ENCODE data around the gene CORIN.

DNA sequence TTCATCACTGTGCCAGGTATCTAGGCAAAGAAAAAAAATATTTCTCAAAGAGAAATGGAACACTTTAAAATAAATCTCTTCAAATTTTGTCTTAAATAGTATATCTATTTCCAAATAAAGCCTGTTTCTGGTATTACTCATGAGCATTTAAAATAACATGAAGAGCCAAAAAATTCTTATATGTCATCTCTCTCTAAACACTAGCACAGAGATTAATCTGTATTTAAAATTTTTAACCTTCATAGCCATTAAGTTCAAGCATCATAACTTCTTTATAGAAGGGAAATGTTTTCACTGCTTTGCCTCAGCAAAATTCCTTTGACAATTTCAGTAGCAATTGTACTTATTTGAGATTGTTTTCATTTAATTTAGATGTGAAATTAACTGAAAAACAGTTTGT, 5.1 kb upstream of the CORIN start:
- TF ChIP-seq, protein P1, sequence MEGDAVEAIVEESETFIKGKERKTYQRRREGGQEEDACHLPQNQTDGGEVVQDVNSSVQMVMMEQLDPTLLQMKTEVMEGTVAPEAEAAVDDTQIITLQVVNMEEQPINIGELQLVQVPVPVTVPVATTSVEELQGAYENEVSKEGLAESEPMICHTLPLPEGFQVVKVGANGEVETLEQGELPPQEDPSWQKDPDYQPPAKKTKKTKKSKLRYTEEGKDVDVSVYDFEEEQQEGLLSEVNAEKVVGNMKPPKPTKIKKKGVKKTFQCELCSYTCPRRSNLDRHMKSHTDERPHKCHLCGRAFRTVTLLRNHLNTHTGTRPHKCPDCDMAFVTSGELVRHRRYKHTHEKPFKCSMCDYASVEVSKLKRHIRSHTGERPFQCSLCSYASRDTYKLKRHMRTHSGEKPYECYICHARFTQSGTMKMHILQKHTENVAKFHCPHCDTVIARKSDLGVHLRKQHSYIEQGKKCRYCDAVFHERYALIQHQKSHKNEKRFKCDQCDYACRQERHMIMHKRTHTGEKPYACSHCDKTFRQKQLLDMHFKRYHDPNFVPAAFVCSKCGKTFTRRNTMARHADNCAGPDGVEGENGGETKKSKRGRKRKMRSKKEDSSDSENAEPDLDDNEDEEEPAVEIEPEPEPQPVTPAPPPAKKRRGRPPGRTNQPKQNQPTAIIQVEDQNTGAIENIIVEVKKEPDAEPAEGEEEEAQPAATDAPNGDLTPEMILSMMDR (conservative IDR thresholded peaks at IDR 0.05; ENCODE audit: low read depth in 2 of 2) = no peak
- TF ChIP-seq EZH2phosphoT487 (IDR thresholded peaks at IDR 0.05; ENCODE audit: unreplicated experiment) = no peak
- TF ChIP-seq STAT1 (IDR thresholded peaks at IDR 0.05; ENCODE audit: unreplicated experiment) = no peak
- no peak for TF ChIP-seq POLR2AphosphoS5 (IDR thresholded peaks at IDR 0.05; ENCODE audit: low read depth)
- TF ChIP-seq EZH2 (IDR thresholded peaks at IDR 0.05; ENCODE audit: low read depth, unreplicated experiment) = no peak
- TF ChIP-seq CREB1 (CRISPR knock-in tag; IDR thresholded peaks at IDR 0.05; ENCODE audit: low read depth) = no peak
- TF ChIP-seq, protein P2, sequence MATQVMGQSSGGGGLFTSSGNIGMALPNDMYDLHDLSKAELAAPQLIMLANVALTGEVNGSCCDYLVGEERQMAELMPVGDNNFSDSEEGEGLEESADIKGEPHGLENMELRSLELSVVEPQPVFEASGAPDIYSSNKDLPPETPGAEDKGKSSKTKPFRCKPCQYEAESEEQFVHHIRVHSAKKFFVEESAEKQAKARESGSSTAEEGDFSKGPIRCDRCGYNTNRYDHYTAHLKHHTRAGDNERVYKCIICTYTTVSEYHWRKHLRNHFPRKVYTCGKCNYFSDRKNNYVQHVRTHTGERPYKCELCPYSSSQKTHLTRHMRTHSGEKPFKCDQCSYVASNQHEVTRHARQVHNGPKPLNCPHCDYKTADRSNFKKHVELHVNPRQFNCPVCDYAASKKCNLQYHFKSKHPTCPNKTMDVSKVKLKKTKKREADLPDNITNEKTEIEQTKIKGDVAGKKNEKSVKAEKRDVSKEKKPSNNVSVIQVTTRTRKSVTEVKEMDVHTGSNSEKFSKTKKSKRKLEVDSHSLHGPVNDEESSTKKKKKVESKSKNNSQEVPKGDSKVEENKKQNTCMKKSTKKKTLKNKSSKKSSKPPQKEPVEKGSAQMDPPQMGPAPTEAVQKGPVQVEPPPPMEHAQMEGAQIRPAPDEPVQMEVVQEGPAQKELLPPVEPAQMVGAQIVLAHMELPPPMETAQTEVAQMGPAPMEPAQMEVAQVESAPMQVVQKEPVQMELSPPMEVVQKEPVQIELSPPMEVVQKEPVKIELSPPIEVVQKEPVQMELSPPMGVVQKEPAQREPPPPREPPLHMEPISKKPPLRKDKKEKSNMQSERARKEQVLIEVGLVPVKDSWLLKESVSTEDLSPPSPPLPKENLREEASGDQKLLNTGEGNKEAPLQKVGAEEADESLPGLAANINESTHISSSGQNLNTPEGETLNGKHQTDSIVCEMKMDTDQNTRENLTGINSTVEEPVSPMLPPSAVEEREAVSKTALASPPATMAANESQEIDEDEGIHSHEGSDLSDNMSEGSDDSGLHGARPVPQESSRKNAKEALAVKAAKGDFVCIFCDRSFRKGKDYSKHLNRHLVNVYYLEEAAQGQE (IDR thresholded peaks at IDR 0.05; ENCODE audit: unreplicated experiment) = no peak

All from GM23338 (cell line).